Activated CD8-positive, alpha-beta T cell treated with anti-CD3 and anti-CD28 coated beads for 36 hours (primary cell): ENCODE results near the gene TAC4. TPM values are rescaled to one million over a fixed set of nuclear protein-coding genes. Genes with fewer than 3 reads are reported as not detected.

Source experiments
- ATAC-seq: fragments of 200-7000 bp; cut with Tn5 transposase; one replicate; pipeline ENCODE4 v1.10.0; 2021; ENCODE audit warnings: mild to moderate bottlenecking, moderate library complexity
- CTCF ChIA-PET: fragments of 350-600 bp; sonication (Branson Sonifier 250); formaldehyde crosslinking; loops from one replicate; lab custom pipeline; 2021; ENCODE audit warnings: antibody characterized with exemption; lab: Charles Lee
- POLR2A ChIA-PET: fragments of 350-600 bp; sonication (Branson Sonifier 250); formaldehyde crosslinking; loops from one replicate; lab custom pipeline; 2021; ENCODE audit warnings: antibody characterized with exemption; lab: Charles Lee
- DNase-seq: peaks from one replicate; pipeline ENCODE4 v3.0.0-alpha.2; 2020
- H3K27ac Mint-ChIP-seq: one replicate; pipeline ENCODE4 v1.8.0; 2021; ENCODE audit warnings: mild to moderate bottlenecking, mixed read lengths
- H3K27me3 Mint-ChIP-seq: one replicate; pipeline ENCODE4 v1.8.0; 2021; ENCODE audit warnings: mixed read lengths
- H3K36me3 Mint-ChIP-seq: one replicate; pipeline ENCODE4 v1.8.0; 2021; ENCODE audit warnings: low read depth, mixed read lengths
- H3K4me1 Mint-ChIP-seq: one replicate; pipeline ENCODE4 v1.8.0; 2021; ENCODE audit warnings: low read depth, mixed read lengths
- H3K4me3 Mint-ChIP-seq: one replicate; pipeline ENCODE4 v1.8.0; 2021; ENCODE audit warnings: mild to moderate bottlenecking, moderate library complexity, mixed read lengths
- H3K9me3 Mint-ChIP-seq: one replicate; pipeline ENCODE4 v1.8.0; 2021; ENCODE audit warnings: mixed read lengths
- intact Hi-C: fragments of 100-400 bp; cut with micrococcal nuclease; formaldehyde crosslinking; loops from one replicate; pipeline ENCODE4 v1.10.0; 2022
- total RNA-seq, 2 experiments: library from RNA; stranded (reverse); gene quantifications; one replicate each; pipeline ENCODE4 v1.2.3, GENCODE V29; 2021
- TF ChIP-seq, protein P1 (sequence below): fragments of 200-600 bp; IDR thresholded peaks from one replicate; pipeline ENCODE4 v1.8.0; 2022; ENCODE audit warnings: antibody characterized with exemption, mild to moderate bottlenecking

The TAC4 gene
- not detected for total RNA-seq

DNA sequence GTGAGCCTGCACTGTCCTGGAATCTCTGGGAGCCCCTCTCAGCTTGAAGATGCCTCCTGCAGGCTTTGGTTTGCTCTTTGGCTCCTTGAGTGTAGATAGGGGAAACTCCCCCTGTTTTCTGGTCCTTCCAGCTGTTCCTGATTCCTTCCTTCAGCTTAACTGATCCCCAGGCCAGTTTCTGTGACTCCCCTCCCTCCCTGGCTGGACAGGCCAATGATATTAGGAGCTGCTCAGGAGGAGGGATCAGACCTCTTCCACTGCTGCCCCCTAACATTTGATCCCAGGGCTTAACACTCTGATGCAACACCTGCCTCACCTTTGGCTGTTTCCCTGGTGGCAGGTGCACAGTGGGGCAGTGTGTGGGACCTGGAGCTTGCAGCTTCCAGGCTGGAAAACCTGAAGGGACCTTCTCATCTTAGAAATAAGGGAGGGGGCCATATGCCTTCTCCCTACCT is at the start of gene TAC4:
Gene TAC4, minus strand, starts transcription at position 51 of the 455 bp plus-strand sequence. CDS start 52 bp downstream, outside the sequence.
- TF ChIP-seq, protein P1, sequence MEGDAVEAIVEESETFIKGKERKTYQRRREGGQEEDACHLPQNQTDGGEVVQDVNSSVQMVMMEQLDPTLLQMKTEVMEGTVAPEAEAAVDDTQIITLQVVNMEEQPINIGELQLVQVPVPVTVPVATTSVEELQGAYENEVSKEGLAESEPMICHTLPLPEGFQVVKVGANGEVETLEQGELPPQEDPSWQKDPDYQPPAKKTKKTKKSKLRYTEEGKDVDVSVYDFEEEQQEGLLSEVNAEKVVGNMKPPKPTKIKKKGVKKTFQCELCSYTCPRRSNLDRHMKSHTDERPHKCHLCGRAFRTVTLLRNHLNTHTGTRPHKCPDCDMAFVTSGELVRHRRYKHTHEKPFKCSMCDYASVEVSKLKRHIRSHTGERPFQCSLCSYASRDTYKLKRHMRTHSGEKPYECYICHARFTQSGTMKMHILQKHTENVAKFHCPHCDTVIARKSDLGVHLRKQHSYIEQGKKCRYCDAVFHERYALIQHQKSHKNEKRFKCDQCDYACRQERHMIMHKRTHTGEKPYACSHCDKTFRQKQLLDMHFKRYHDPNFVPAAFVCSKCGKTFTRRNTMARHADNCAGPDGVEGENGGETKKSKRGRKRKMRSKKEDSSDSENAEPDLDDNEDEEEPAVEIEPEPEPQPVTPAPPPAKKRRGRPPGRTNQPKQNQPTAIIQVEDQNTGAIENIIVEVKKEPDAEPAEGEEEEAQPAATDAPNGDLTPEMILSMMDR: no peak
- Mint-ChIP-seq H3K27me3 (no peaks in the 10 kb centered on the region), H3K9me3 (no peaks in the 10 kb centered on the region), H3K4me1 (peaks cover 20% of the 10 kb centered on the region), H3K27ac (no peak within 1 kb of the TSS), H3K4me3 (no peak within 1 kb of the TSS), H3K36me3 (no peaks in the 10 kb centered on the region)
- ChIA-PET CTCF (interaction anchor here (1.1 kb wide), 1 partner anchor 150 kb away, joined by 3 read pairs; no protein-coding TSS in a partner anchor), POLR2A (interaction anchor here (0.5 to 1.8 kb wide), 5 partner anchors 24 to 625 kb away, joined by 3 to 4 read pairs (median 3); no protein-coding TSS in a partner anchor)
- intact Hi-C loops: no loop called here
- DNase-seq (no peak), ATAC-seq (no peak)

DNA sequence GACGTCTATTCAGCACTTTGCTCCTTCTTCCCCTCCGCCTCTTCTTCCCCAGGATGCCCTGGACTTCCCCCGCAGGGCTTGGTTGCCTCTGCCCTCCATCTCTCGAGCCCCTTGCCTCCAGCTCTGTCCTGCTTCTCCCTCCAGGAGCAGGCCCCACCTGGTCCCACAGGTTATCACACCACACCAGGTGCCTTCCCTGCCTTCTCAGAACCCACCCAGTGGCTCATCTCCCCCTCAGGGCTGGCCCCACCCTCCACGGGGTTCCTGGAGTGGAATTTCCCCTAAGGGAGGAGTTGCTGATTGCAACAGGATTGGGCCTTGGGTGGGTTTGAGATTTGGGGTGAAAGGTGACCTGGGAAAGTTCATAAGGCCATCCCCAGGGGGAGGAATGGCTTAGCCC is 49.0 kb upstream of the TAC4 start:
- H3K4me1 Mint-ChIP-seq: no peaks in the 10 kb centered on the region
- intact Hi-C loops: no loop called here
- H3K9me3 Mint-ChIP-seq: no peaks in the 10 kb centered on the region
- H3K36me3 Mint-ChIP-seq: no peaks in the 10 kb centered on the region
- H3K27me3 Mint-ChIP-seq: peaks cover 45% of the 10 kb centered on the region
- ChIA-PET POLR2A (no interaction called here), CTCF (interaction anchor here (3.6 kb wide), 1 partner anchor 101 kb away, joined by 23 read pairs; no protein-coding TSS in a partner anchor)
- ATAC-seq (no peak), DNase-seq (no peak)
- TF ChIP-seq, protein P1: no peak
- no peak overlapping the region for H3K4me3 Mint-ChIP-seq
- no peak overlapping the region for H3K27ac Mint-ChIP-seq

GRCh38 chr17:49896222-49896621 is 48.4 kb upstream of the TAC4 start:
- Mint-ChIP-seq H3K36me3 (no peaks in the 10 kb centered on the region), H3K27me3 (peaks cover 47% of the 10 kb centered on the region), H3K4me3 (no peak overlapping the region), H3K9me3 (no peaks in the 10 kb centered on the region), H3K4me1 (no peaks in the 10 kb centered on the region), H3K27ac (no peak overlapping the region)
- intact Hi-C loops: no loop called here
- TF ChIP-seq, protein P1: no peak
- POLR2A ChIA-PET: no interaction called here
- CTCF ChIA-PET: interaction anchor here (3.6 kb wide), 1 partner anchor 101 kb away, joined by 23 read pairs; no protein-coding TSS in a partner anchor
- DNase-seq (no peak), ATAC-seq (no peak)

- H3K27me3 Mint-ChIP-seq: peaks cover 47% of the 10 kb centered on the region
- no peak for DNase-seq
- ATAC-seq: no peak
- ChIA-PET POLR2A (no interaction called here), CTCF (no interaction called here)
- TF ChIP-seq, protein P1: no peak
- intact Hi-C loops: no loop called here
- no peaks in the 10 kb centered on the region for H3K9me3 Mint-ChIP-seq
- H3K27ac Mint-ChIP-seq: no peak overlapping the region
- no peaks in the 10 kb centered on the region for H3K4me1 Mint-ChIP-seq
- no peak overlapping the region for H3K4me3 Mint-ChIP-seq
- H3K36me3 Mint-ChIP-seq: no peaks in the 10 kb centered on the region
These were observed 47.9 kb upstream of the TAC4 start for GRCh38 chr17:49895812-49896211.

- no peaks in the 10 kb centered on the region for H3K36me3 Mint-ChIP-seq
- intact Hi-C loops: no loop called here
- peaks cover 42% of the 10 kb centered on the region for H3K27me3 Mint-ChIP-seq
- no peak for DNase-seq
- ChIA-PET POLR2A (interaction anchor here (0.9 kb wide), 1 partner anchor 100 kb away, joined by 4 read pairs; the partner anchor contains the start of gene DLX3), CTCF (interaction anchor here (1.0 kb wide), 1 partner anchor 14 kb away, joined by 3 read pairs; no protein-coding TSS in a partner anchor)
- H3K9me3 Mint-ChIP-seq: no peaks in the 10 kb centered on the region
- no peak overlapping the region for H3K27ac Mint-ChIP-seq
- no peaks in the 10 kb centered on the region for H3K4me1 Mint-ChIP-seq
- H3K4me3 Mint-ChIP-seq: no peak overlapping the region
- TF ChIP-seq, protein P1: no peak
- ATAC-seq: no peak
These were observed 46.9 kb upstream of the TAC4 start for GRCh38 chr17:49894761-49895160.
